ENCODE results near the gene NUDT9.
A peak's percentile ranks its signal among the peaks of the same experiment; 100 is the strongest.
"Not testable (repeated sequence)": the region's sequence is repeated elsewhere in the genome, so short reads cannot be mapped to it uniquely, and the experiment has no call there.

The NUDT9 gene

GRCh38 chr4:87465739-87466366 is 43.5 kb downstream of the NUDT9 start:
- DNase-seq: no peak

GRCh38 chr4:87469390-87469789 is 47.0 kb downstream of the NUDT9 start:
- no peak for DNase-seq

- DNase-seq: no peak
Observed at GRCh38 chr4:87476934-87477333, 54.6 kb downstream of the NUDT9 start.

- DNase-seq: no peak
Observed at GRCh38 chr4:87478732-87479250, 56.4 kb downstream of the NUDT9 start.

GRCh38 chr4:87481377-87481776 is 59.0 kb downstream of the NUDT9 start:
- no peak for DNase-seq

GRCh38 chr4:87483247-87483646 is 60.9 kb downstream of the NUDT9 start:
- DNase-seq: not testable (repeated sequence)

- not testable (repeated sequence) for DNase-seq
Observed at GRCh38 chr4:87488666-87489065, 66.3 kb downstream of the NUDT9 start.

GRCh38 chr4:87489678-87490077 is 67.3 kb downstream of the NUDT9 start:
- no peak for DNase-seq

GRCh38 chr4:87490664-87491369 is 68.4 kb downstream of the NUDT9 start:
- DNase-seq: no peak

- no peak for DNase-seq
Observed at GRCh38 chr4:87491436-87491835, 69.1 kb downstream of the NUDT9 start.

- not testable (repeated sequence) for DNase-seq
Observed at GRCh38 chr4:87491851-87492250, 69.5 kb downstream of the NUDT9 start.

GRCh38 chr4:87493115-87493514 is 70.7 kb downstream of the NUDT9 start:
- DNase-seq: no peak

- DNase-seq: peak; percentile 32
Observed at GRCh38 chr4:87497159-87497558, 74.8 kb downstream of the NUDT9 start.

GRCh38 chr4:87497578-87497977 is 75.2 kb downstream of the NUDT9 start:
- no peak for DNase-seq

- DNase-seq: no peak
Observed at GRCh38 chr4:87498446-87498900, 76.1 kb downstream of the NUDT9 start.

GRCh38 chr4:87499403-87500091 is 77.2 kb downstream of the NUDT9 start:
- DNase-seq: no peak

- DNase-seq: no peak
Observed at GRCh38 chr4:87500092-87500462, 77.7 kb downstream of the NUDT9 start.

- DNase-seq: no peak
Observed at GRCh38 chr4:87502580-87503238, 80.3 kb downstream of the NUDT9 start.

GRCh38 chr4:87505862-87506261 is 83.5 kb downstream of the NUDT9 start:
- no peak for DNase-seq

GRCh38 chr4:87506974-87507701 is 84.8 kb downstream of the NUDT9 start:
- DNase-seq: no peak
